ENCODE results near the gene KLHL2.
"Not testable (repeated sequence)": the region's sequence is repeated elsewhere in the genome, so short reads cannot be mapped to it uniquely, and the experiment has no call there.

KLHL2 gene

GRCh38 chr4:165207431-165208220 lies at the start of gene KLHL2:
Gene KLHL2, plus strand, starts transcription at chr4:165207561. Its CDS starts 316 bp downstream, at chr4:165207877.
- no peak for DNase-seq (ENCODE audit: low read depth, low spot score)

- no peak for DNase-seq (ENCODE audit: low read depth, low spot score)
Measured at GRCh38 chr4:165158762-165159161, 48.6 kb upstream of the KLHL2 start.

GRCh38 chr4:165164257-165164656 lies 43.1 kb upstream of the KLHL2 start:
- no peak for DNase-seq (ENCODE audit: low read depth, low spot score)

- not testable (repeated sequence) for DNase-seq (ENCODE audit: low read depth, low spot score)
Measured at GRCh38 chr4:165166872-165167271, 40.5 kb upstream of the KLHL2 start.

GRCh38 chr4:165167650-165168049 lies 39.7 kb upstream of the KLHL2 start:
- DNase-seq (ENCODE audit: low read depth, low spot score), result no peak

- no peak for DNase-seq (ENCODE audit: low read depth, low spot score)
Measured at GRCh38 chr4:165170819-165171218, 36.5 kb upstream of the KLHL2 start.

- not testable (repeated sequence) for DNase-seq (ENCODE audit: low read depth, low spot score)
Measured at GRCh38 chr4:165175470-165175869, 31.9 kb upstream of the KLHL2 start.

GRCh38 chr4:165175879-165176278 lies 31.5 kb upstream of the KLHL2 start:
- no peak for DNase-seq (ENCODE audit: low read depth, low spot score)

- no peak for DNase-seq (ENCODE audit: low read depth, low spot score)
Measured at GRCh38 chr4:165177725-165178666, 29.4 kb upstream of the KLHL2 start.

GRCh38 chr4:165184220-165184619 lies 23.1 kb upstream of the KLHL2 start:
- no peak for DNase-seq (ENCODE audit: low read depth, low spot score)

GRCh38 chr4:165184998-165185397 lies 22.4 kb upstream of the KLHL2 start:
- DNase-seq (ENCODE audit: low read depth, low spot score), result not testable (repeated sequence)

GRCh38 chr4:165185448-165185847 lies 21.9 kb upstream of the KLHL2 start:
- no peak for DNase-seq (ENCODE audit: low read depth, low spot score)

- DNase-seq (ENCODE audit: low read depth, low spot score), result no peak
Measured at GRCh38 chr4:165190591-165191347, 16.6 kb upstream of the KLHL2 start.

- DNase-seq (ENCODE audit: low read depth, low spot score), result no peak
Measured at GRCh38 chr4:165191348-165191656, 16.1 kb upstream of the KLHL2 start.

GRCh38 chr4:165191814-165192499 lies 15.4 kb upstream of the KLHL2 start:
- no peak for DNase-seq (ENCODE audit: low read depth, low spot score)

- no peak for DNase-seq (ENCODE audit: low read depth, low spot score)
Measured at GRCh38 chr4:165192500-165192898, 14.9 kb upstream of the KLHL2 start.

- DNase-seq (ENCODE audit: low read depth, low spot score), result no peak
Measured at GRCh38 chr4:165192956-165193355, 14.4 kb upstream of the KLHL2 start.

GRCh38 chr4:165194368-165194767 lies 13.0 kb upstream of the KLHL2 start:
- DNase-seq (ENCODE audit: low read depth, low spot score), result no peak

GRCh38 chr4:165198329-165198728 lies 9.0 kb upstream of the KLHL2 start:
- DNase-seq (ENCODE audit: low read depth, low spot score), result no peak

GRCh38 chr4:165199286-165199685 lies 8.1 kb upstream of the KLHL2 start:
- no peak for DNase-seq (ENCODE audit: low read depth, low spot score)

- no peak for DNase-seq (ENCODE audit: low read depth, low spot score)
Measured at GRCh38 chr4:165199722-165200121, 7.6 kb upstream of the KLHL2 start.

Data from iPS DF 19.7 (cell line).